ENCODE data around the gene SMPD1.

The SMPD1 gene

GRCh38 chr11:6406370-6406769 is 16.1 kb downstream of the SMPD1 start:
- POLR2A ChIA-PET: no interaction called here
- CTCF ChIA-PET: interaction anchor here (0.5 to 1.7 kb wide), 5 partner anchors 13 to 349 kb away, joined by 3 to 5 read pairs (median 3); partner anchors contain the start of gene MRPL17

GRCh38 chr11:6410695-6411430 is 20.6 kb downstream of the SMPD1 start:
- no peak overlapping the region for H3K4me3 ChIP-seq (ENCODE audit: low read depth, low read length)
- no peaks in the 10 kb centered on the region for H3K9me3 ChIP-seq (ENCODE audit: control insufficient read depth, insufficient read depth, low read depth, low read length)
- CTCF ChIA-PET: interaction anchor here (0.6 to 0.8 kb wide), 2 partner anchors 32 to 1774 kb away, joined by 3 to 6 read pairs; partner anchors contain the start of gene OR51D1
- no peaks in the 10 kb centered on the region for H3K4me1 ChIP-seq (ENCODE audit: control insufficient read depth, insufficient read depth, low read length)
- POLR2A ChIA-PET: interaction anchor here (1.1 kb wide), 1 partner anchor 8 kb away, joined by 6 read pairs; the partner anchor contains the start of gene APBB1
- no peak overlapping the region for H3K27ac ChIP-seq (ENCODE audit: extremely low read depth, low read depth, low read length)
- TF ChIP-seq ZNF513 (tag by site-specific recombination; IDR thresholded peaks at IDR 0.05) (peak; percentile 82), ZNF341 (tag by site-specific recombination; IDR thresholded peaks at IDR 0.05; ENCODE audit: low read depth) (0 out of 2 replicates have a peak, but pooled peaks have one; percentile 22), ZNF600 (tag by site-specific recombination; IDR thresholded peaks at IDR 0.05) (no peak)
- peaks cover 0 to 37% of the 10 kb centered on the region in 2 experiments; a peak in 1 of 3 replicates for H3K36me3 ChIP-seq (ENCODE audit: control insufficient read depth in 2 of 2, insufficient read depth in 1 of 2, low read length in 2 of 2)

More at GRCh38 chr11:6406370-6406769, 16.1 kb downstream of the SMPD1 start:
- TF ChIP-seq ZNF518A (tag by site-specific recombination; conservative IDR thresholded peaks at IDR 0.05; ENCODE audit: low read depth) (no peak), ELK4 (IDR thresholded peaks at IDR 0.05; ENCODE audit: borderline replicate concordance, low read depth, low read length) (no peak), ZFP41 (tag by site-specific recombination; IDR thresholded peaks at IDR 0.05; ENCODE audit: borderline replicate concordance) (no peak), KLF10 (tag by site-specific recombination; IDR thresholded peaks at IDR 0.05) (no peak), INSM2 (tag by site-specific recombination; IDR thresholded peaks at IDR 0.05) (no peak), ZBTB48 (tag by site-specific recombination; IDR thresholded peaks at IDR 0.05) (no peak)
- Histone ChIP-seq H3K9me3 (ENCODE audit: control insufficient read depth, insufficient read depth, low read depth, low read length) (no peaks in the 10 kb centered on the region), H3K4me1 (ENCODE audit: control insufficient read depth, insufficient read depth, low read length) (no peaks in the 10 kb centered on the region), H3K27ac (ENCODE audit: extremely low read depth, low read depth, low read length) (no peak overlapping the region), H3K36me3 (ENCODE audit: control insufficient read depth in 2 of 2, insufficient read depth in 1 of 2, low read length in 2 of 2) (peaks cover 0 to 68% of the 10 kb centered on the region in 2 experiments; a peak in 1 of 3 replicates), H3K4me3 (ENCODE audit: low read depth, low read length) (no peak overlapping the region)

GRCh38 chr11:6411594-6412031 is 21.3 kb downstream of the SMPD1 start:
- Histone ChIP-seq H3K27ac (ENCODE audit: extremely low read depth, low read depth, low read length) (no peak overlapping the region), H3K4me1 (ENCODE audit: control insufficient read depth, insufficient read depth, low read length) (no peaks in the 10 kb centered on the region), H3K4me3 (ENCODE audit: low read depth, low read length) (no peak overlapping the region), H3K36me3 (ENCODE audit: control insufficient read depth in 2 of 2, insufficient read depth in 1 of 2, low read length in 2 of 2) (peaks cover 0 to 36% of the 10 kb centered on the region in 2 experiments; a peak in 1 of 3 replicates), H3K9me3 (ENCODE audit: control insufficient read depth, insufficient read depth, low read depth, low read length) (no peaks in the 10 kb centered on the region)
- POLR2A ChIA-PET: no interaction called here
- CTCF ChIA-PET: interaction anchor here (0.7 kb wide), 1 partner anchor 134 kb away, joined by 5 read pairs; no protein-coding TSS in a partner anchor
- TF ChIP-seq SP3 (tag by site-specific recombination; IDR thresholded peaks at IDR 0.05) (no peak), ZBTB49 (tag by site-specific recombination; IDR thresholded peaks at IDR 0.05; ENCODE audit: low read depth) (no peak), TSHZ1 (tag by site-specific recombination; IDR thresholded peaks at IDR 0.05; ENCODE audit: borderline replicate concordance) (no peak), YY1 (tag by site-specific recombination; IDR thresholded peaks at IDR 0.05) (no peak)
